H9 (cell line): ENCODE measurements around the gene SHH. TPM values are rescaled to one million over a fixed set of nuclear protein-coding genes. Genes with fewer than 3 reads are reported as not detected.
A peak's percentile ranks its signal among the peaks of the same experiment; 100 is the strongest.

ENCODE experiments used
- DNase-seq: peaks from one replicate; pipeline ENCODE4 v3.0.0-alpha.2; 2017
- H2AFZ ChIP-seq: one replicate; pipeline ENCODE4 v1.6.1; 2013; ENCODE audit warnings: mild to moderate bottlenecking, low read length, control low read depth, moderate library complexity
- H2AK5ac ChIP-seq: 2 replicates; pipeline ENCODE4 v1.6.1; 2013; ENCODE audit warnings: low read length, control low read depth, mixed read lengths; ENCODE audit not compliant: insufficient read length
- H2BK120ac ChIP-seq: one replicate; pipeline ENCODE4 v1.6.1; 2013; ENCODE audit warnings: low read depth, mild to moderate bottlenecking, low read length, control low read depth, inconsistent platforms; ENCODE audit not compliant: poor library complexity, severe bottlenecking
- H2BK12ac ChIP-seq: 2 replicates; pipeline ENCODE4 v1.6.1; 2013; ENCODE audit warnings: low read length, control low read depth, mixed read lengths, low read depth; ENCODE audit not compliant: insufficient read length
- H2BK15ac ChIP-seq: 2 replicates; pipeline ENCODE4 v1.6.1; 2013; ENCODE audit warnings: low read depth, low read length, control low read depth
- H2BK20ac ChIP-seq: one replicate; pipeline ENCODE4 v1.6.1; 2013; ENCODE audit warnings: low read depth, mild to moderate bottlenecking, low read length, control low read depth, inconsistent platforms; ENCODE audit not compliant: poor library complexity, severe bottlenecking
- H2BK5ac ChIP-seq: 2 replicates; pipeline ENCODE4 v1.6.1; 2013; ENCODE audit warnings: low read length, control low read depth, mixed read lengths; ENCODE audit not compliant: insufficient read length
- H3K14ac ChIP-seq: 2 replicates; pipeline ENCODE4 v1.6.1; 2013; ENCODE audit warnings: low read length, control low read depth; ENCODE audit not compliant: insufficient read depth
- H3K18ac ChIP-seq: 2 replicates; pipeline ENCODE4 v1.6.1; 2013; ENCODE audit warnings: low read depth, mild to moderate bottlenecking, mixed read lengths, low read length, control low read depth; ENCODE audit not compliant: insufficient read length
- H3K23ac ChIP-seq: 2 replicates; pipeline ENCODE4 v1.6.1; 2013; ENCODE audit warnings: low read length, control low read depth, mixed read lengths, low read depth; ENCODE audit not compliant: insufficient read length
- H3K23me2 ChIP-seq: 2 replicates; pipeline ENCODE4 v1.6.1; 2013; ENCODE audit warnings: low read depth, mild to moderate bottlenecking, mixed read lengths, low read length, control low read depth; ENCODE audit not compliant: insufficient read length, poor library complexity, severe bottlenecking
- H3K27ac ChIP-seq: 2 replicates; pipeline ENCODE4 v1.5.1; 2013; ENCODE audit warnings: low read length, control low read depth, mixed read lengths, low read depth; ENCODE audit not compliant: insufficient read length
- H3K27me3 ChIP-seq: 2 replicates; pipeline ENCODE4 v1.6.1; 2013; ENCODE audit warnings: low read length, control low read depth, inconsistent platforms; ENCODE audit not compliant: insufficient read depth
- H3K4ac ChIP-seq: 2 replicates; pipeline ENCODE4 v1.6.1; 2013; ENCODE audit warnings: low read depth, mild to moderate bottlenecking, control low read depth, inconsistent platforms, low read length, moderate library complexity
- H3K4me1 ChIP-seq: 2 replicates; pipeline ENCODE4 v1.6.1; 2013; ENCODE audit warnings: low read length, control low read depth, inconsistent platforms; ENCODE audit not compliant: insufficient read depth
- H3K4me2 ChIP-seq: 2 replicates; pipeline ENCODE4 v1.6.1; 2013; ENCODE audit warnings: low read length, control low read depth, mixed read lengths; ENCODE audit not compliant: insufficient read length, insufficient read depth
- H3K56ac ChIP-seq: 2 replicates; pipeline ENCODE4 v1.6.1; 2013; ENCODE audit warnings: low read depth, mild to moderate bottlenecking, mixed read lengths, low read length, control low read depth; ENCODE audit not compliant: insufficient read length
- H3K79me1 ChIP-seq: 2 replicates; pipeline ENCODE4 v1.6.1; 2013; ENCODE audit warnings: low read depth, mild to moderate bottlenecking, moderate library complexity, low read length, control low read depth, inconsistent platforms; ENCODE audit not compliant: insufficient read depth, poor library complexity, severe bottlenecking
- H3K79me2 ChIP-seq: 2 replicates; pipeline ENCODE4 v1.6.1; 2013; ENCODE audit warnings: low read length, control low read depth, inconsistent platforms; ENCODE audit not compliant: insufficient read depth
- H3K9ac ChIP-seq: 2 replicates; pipeline ENCODE4 v1.6.1; 2013; ENCODE audit warnings: low read length, control low read depth, mixed read lengths; ENCODE audit not compliant: insufficient read length; ENCODE audit errors: extremely low read depth
- H3K9me3 ChIP-seq: one replicate; pipeline ENCODE4 v1.6.1; 2013; ENCODE audit warnings: low read depth, low read length, inconsistent platforms; ENCODE audit not compliant: control insufficient read depth
- H3T11ph ChIP-seq: one replicate; pipeline ENCODE4 v1.6.1; 2013; ENCODE audit warnings: mild to moderate bottlenecking, low read length, control low read depth, inconsistent platforms
- H4K20me1 ChIP-seq: one replicate; pipeline ENCODE4 v1.6.1; 2013; ENCODE audit not compliant: control insufficient read depth, insufficient read length, insufficient read depth
- H4K5ac ChIP-seq: 2 replicates; pipeline ENCODE4 v1.6.1; 2013; ENCODE audit warnings: low read depth, mild to moderate bottlenecking, mixed read lengths, low read length, control low read depth; ENCODE audit not compliant: insufficient read length
- H4K8ac ChIP-seq: replicated peaks from 2 replicates; pipeline ENCODE4 v1.6.1; 2013; ENCODE audit warnings: low read length, control low read depth, mixed read lengths, low read depth; ENCODE audit not compliant: insufficient read length
- H4K91ac ChIP-seq: 2 replicates; pipeline ENCODE4 v1.6.1; 2013; ENCODE audit warnings: low read depth, mild to moderate bottlenecking, moderate library complexity, mixed read lengths, low read length, control low read depth; ENCODE audit not compliant: insufficient read length
- H3K27ac Mint-ChIP-seq, 3 experiments: 2 replicates in 2 of 3; 3 replicates in 1 of 3; pipeline ENCODE4 v1.8.0; 2020 to 2021; ENCODE audit warnings: mixed read lengths in 3 of 3, mild to moderate bottlenecking in 1 of 3, moderate library complexity in 1 of 3
- H3K27me3 Mint-ChIP-seq: 2 replicates; pipeline ENCODE4 v1.8.0; 2021; ENCODE audit warnings: low read depth, mild to moderate bottlenecking, moderate library complexity, mixed read lengths
- H3K36me3 Mint-ChIP-seq, 3 experiments: 2 replicates in 2 of 3; 3 replicates in 1 of 3; pipeline ENCODE4 v1.8.0; 2020 to 2021; ENCODE audit warnings: low read depth in 3 of 3, mixed read lengths in 3 of 3; ENCODE audit not compliant: insufficient read depth in 1 of 3
- H3K4me1 Mint-ChIP-seq, 2 experiments: 2 replicates each; pipeline ENCODE4 v1.8.0; 2020; ENCODE audit warnings: mixed read lengths in 2 of 2
- H3K4me3 Mint-ChIP-seq, 2 experiments: 2 replicates in 1 of 2; 3 replicates in 1 of 2; pipeline ENCODE4 v1.8.0; 2020 to 2021; ENCODE audit warnings: mild to moderate bottlenecking in 2 of 2, mixed read lengths in 2 of 2, moderate library complexity in 1 of 2
- H3K9me3 Mint-ChIP-seq, 2 experiments: 2 replicates in 1 of 2; 3 replicates in 1 of 2; pipeline ENCODE4 v1.8.0; 2020; ENCODE audit warnings: mild to moderate bottlenecking in 2 of 2, mixed read lengths in 2 of 2, moderate library complexity in 1 of 2
- CTCF ChIP-seq: fragments of 200-600 bp; sonication (generic); conservative IDR thresholded peaks from 3 replicates; pipeline ENCODE4 v1.8.0; 2021; ENCODE audit warnings: antibody characterized with exemption, mild to moderate bottlenecking
- WGBS: extraction: QIAGEN DNeasy Blood & Tissue Kit; methylation state at CpG from one replicate; pipeline ENCODE4 v1.1.7; 2013; ENCODE audit warnings: missing lambda C conversion rate, low lambda C conversion rate, mixed read lengths; ENCODE audit not compliant: insufficient read length; ENCODE audit errors: extremely low coverage; 5-methylcytosine and 5-hydroxymethylcytosine counted together
- total RNA-seq: library from RNA; stranded (reverse); gene quantifications from 2 replicates; pipeline ENCODE4 v1.2.1, GENCODE V29; 2021

Gene SHH
- total RNA-seq, 1 experiment from 2014 or later: 0.07 TPM

- H3K23ac ChIP-seq: no peak overlapping the region
- Mint-ChIP-seq H3K27me3 (peaks cover 91% of the 10 kb centered on the region), H3K9me3 (peaks cover 2 to 8% of the 10 kb centered on the region in 2 experiments; a peak in 4 of 5 replicates), H3K36me3 (peaks cover 0 to 3% (median 0%) of the 10 kb centered on the region in 3 experiments; a peak in 2 of 7 replicates), H3K4me1 (peaks cover 32 to 58% of the 10 kb centered on the region in 2 experiments), H3K4me3 (peak overlapping the region; percentile 36 to 75), H3K27ac (no peak overlapping the region)
- H2BK20ac ChIP-seq: no peak overlapping the region
- no peak overlapping the region for H2BK120ac ChIP-seq
- no peak overlapping the region for H3K56ac ChIP-seq
- H2AK5ac ChIP-seq: no peak overlapping the region
- H2BK5ac ChIP-seq: no peak overlapping the region
- H4K20me1 ChIP-seq: no peaks in the 10 kb centered on the region
- H4K91ac ChIP-seq: no peak overlapping the region
- H4K8ac ChIP-seq: no peak overlapping the region
- no peak for TF ChIP-seq CTCF
- no peak overlapping the region for H2AFZ ChIP-seq
- peak; percentile 77 for DNase-seq
- no peak overlapping the region for H3K14ac ChIP-seq
- no peaks in the 10 kb centered on the region for H3K9me3 ChIP-seq
- no peaks in the 10 kb centered on the region; the same call in 1 of the 2 replicates for H3K4me1 ChIP-seq
- H3K23me2 ChIP-seq: peaks cover 16% of the 10 kb centered on the region
- H2BK15ac ChIP-seq: no peak overlapping the region
- no peaks in the 10 kb centered on the region for H3K79me2 ChIP-seq
- WGBS: no CpG with 5 or more reads among the region's 19 CpGs
- H3K9ac ChIP-seq: no peak overlapping the region
- H3T11ph ChIP-seq: no peak overlapping the region
- no peak overlapping the region for H4K5ac ChIP-seq
- no peaks in the 10 kb centered on the region for H3K79me1 ChIP-seq
- H3K27me3 ChIP-seq: peaks cover 81% of the 10 kb centered on the region
- H3K18ac ChIP-seq: no peak overlapping the region
- no peak overlapping the region for H3K27ac ChIP-seq
- peak overlapping the region; percentile 3 for H3K4me2 ChIP-seq
- H2BK12ac ChIP-seq: no peak overlapping the region
- H3K4ac ChIP-seq: no peak overlapping the region
Measured at GRCh38 chr7:155807065-155807671, 5.1 kb downstream of the SHH start.
